HepG2 (cell line): ENCODE measurements around the gene ABI3.

Source experiments
- EP300 ChIP-seq, 3 experiments: sonication (generic) in 1 of 3; formaldehyde crosslinking in 1 of 3; IDR thresholded peaks; 2 replicates each; pipeline versions ENCODE4 v1.5.1 to v1.6.1; 2011 to 2020; ENCODE audit warnings: low read depth in 2 of 3, low read length in 2 of 3, borderline replicate concordance in 1 of 3, improper control_type of control experiment in 1 of 3, mild to moderate bottlenecking in 1 of 3, missing genetic modification reagents in 1 of 3, moderate library complexity in 1 of 3
- HOXA3 ChIP-seq: sonication (generic); formaldehyde crosslinking; IDR thresholded peaks from 2 replicates; pipeline ENCODE4 v1.5.0; 2020; ENCODE audit warnings: missing genetic modification reagents
- JUND ChIP-seq: sonication (generic); formaldehyde crosslinking; IDR thresholded peaks from 2 replicates; pipeline ENCODE4 v1.8.0; 2022; ENCODE audit warnings: mild to moderate bottlenecking, missing genetic modification reagents
- MIER3 ChIP-seq: IDR thresholded peaks from 2 replicates; pipeline ENCODE4 v1.6.1; 2016; ENCODE audit warnings: missing compliant biosample characterization, borderline replicate concordance
- MYNN ChIP-seq: sonication (generic); formaldehyde crosslinking; IDR thresholded peaks from 2 replicates; pipeline ENCODE4 v1.4.0; 2020; ENCODE audit warnings: mild to moderate bottlenecking, low read depth, missing genetic modification reagents
- TAF1 ChIP-seq: sonication (generic); formaldehyde crosslinking; IDR thresholded peaks from 2 replicates; pipeline ENCODE4 v1.4.0; 2020; ENCODE audit warnings: missing genetic modification reagents
- YY1 ChIP-seq: IDR thresholded peaks from 2 replicates; pipeline ENCODE4 v1.6.1; 2011; ENCODE audit warnings: low read length, low read depth, moderate library complexity, mild to moderate bottlenecking; ENCODE audit not compliant: insufficient read depth, insufficient replicate concordance
- ZNF225 ChIP-seq: sonication (generic); formaldehyde crosslinking; IDR thresholded peaks from 2 replicates; pipeline ENCODE4 v1.4.0; 2020; ENCODE audit warnings: mild to moderate bottlenecking, missing genetic modification reagents
- ZNF607 ChIP-seq: sonication (generic); formaldehyde crosslinking; IDR thresholded peaks from 2 replicates; pipeline ENCODE4 v1.5.1; 2020; ENCODE audit warnings: missing genetic modification reagents, mild to moderate bottlenecking, borderline replicate concordance
- TF ChIP-seq, protein P1 (sequence below): sonication (generic); formaldehyde crosslinking; IDR thresholded peaks from 2 replicates; pipeline ENCODE4 v1.5.0; 2020; ENCODE audit warnings: mild to moderate bottlenecking, missing genetic modification reagents, moderate library complexity
- TF ChIP-seq, protein P2 (sequence below), 2 experiments: IDR thresholded peaks; 2 replicates each; pipeline ENCODE4 v1.6.1; 2011 to 2012; ENCODE audit warnings: low read length in 2 of 2, borderline replicate concordance in 1 of 2, low read depth in 1 of 2, mild to moderate bottlenecking in 1 of 2, moderate library complexity in 1 of 2

DNA sequence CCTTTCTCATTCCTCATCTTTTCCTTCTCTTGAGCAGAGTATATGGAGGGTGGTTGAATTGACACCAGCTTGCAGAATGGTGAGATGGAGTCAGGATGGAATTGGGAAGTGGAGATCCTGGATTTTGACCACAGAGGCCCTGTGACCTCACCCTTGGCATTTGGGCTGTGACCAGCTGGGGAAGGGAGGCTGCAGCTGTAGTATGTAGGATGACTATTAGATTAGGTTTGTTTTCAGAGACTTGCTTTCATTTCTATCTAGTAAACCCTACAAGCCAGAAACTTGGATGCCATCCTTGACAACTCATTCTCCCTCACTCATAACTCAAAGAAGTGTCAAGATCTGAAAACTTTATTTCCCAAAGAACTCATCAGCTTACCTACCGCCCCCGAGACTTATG, 6.0 kb upstream of the ABI3 start:
- TF ChIP-seq MIER3: no peak
- TF ChIP-seq, protein P1, sequence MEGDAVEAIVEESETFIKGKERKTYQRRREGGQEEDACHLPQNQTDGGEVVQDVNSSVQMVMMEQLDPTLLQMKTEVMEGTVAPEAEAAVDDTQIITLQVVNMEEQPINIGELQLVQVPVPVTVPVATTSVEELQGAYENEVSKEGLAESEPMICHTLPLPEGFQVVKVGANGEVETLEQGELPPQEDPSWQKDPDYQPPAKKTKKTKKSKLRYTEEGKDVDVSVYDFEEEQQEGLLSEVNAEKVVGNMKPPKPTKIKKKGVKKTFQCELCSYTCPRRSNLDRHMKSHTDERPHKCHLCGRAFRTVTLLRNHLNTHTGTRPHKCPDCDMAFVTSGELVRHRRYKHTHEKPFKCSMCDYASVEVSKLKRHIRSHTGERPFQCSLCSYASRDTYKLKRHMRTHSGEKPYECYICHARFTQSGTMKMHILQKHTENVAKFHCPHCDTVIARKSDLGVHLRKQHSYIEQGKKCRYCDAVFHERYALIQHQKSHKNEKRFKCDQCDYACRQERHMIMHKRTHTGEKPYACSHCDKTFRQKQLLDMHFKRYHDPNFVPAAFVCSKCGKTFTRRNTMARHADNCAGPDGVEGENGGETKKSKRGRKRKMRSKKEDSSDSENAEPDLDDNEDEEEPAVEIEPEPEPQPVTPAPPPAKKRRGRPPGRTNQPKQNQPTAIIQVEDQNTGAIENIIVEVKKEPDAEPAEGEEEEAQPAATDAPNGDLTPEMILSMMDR: no peak
- TF ChIP-seq JUND (CRISPR knock-in tag): no peak
- no peak for TF ChIP-seq YY1
- TF ChIP-seq EP300 (IDR thresholded peaks at IDR 0.05; ENCODE audit: low read depth in 2 of 2, low read length in 2 of 2): no peak
- no peak for TF ChIP-seq EP300 (CRISPR knock-in tag; IDR thresholded peaks at IDR 0.05; ENCODE audit: borderline replicate concordance)
- no peak for TF ChIP-seq MYNN
- TF ChIP-seq, protein P2, sequence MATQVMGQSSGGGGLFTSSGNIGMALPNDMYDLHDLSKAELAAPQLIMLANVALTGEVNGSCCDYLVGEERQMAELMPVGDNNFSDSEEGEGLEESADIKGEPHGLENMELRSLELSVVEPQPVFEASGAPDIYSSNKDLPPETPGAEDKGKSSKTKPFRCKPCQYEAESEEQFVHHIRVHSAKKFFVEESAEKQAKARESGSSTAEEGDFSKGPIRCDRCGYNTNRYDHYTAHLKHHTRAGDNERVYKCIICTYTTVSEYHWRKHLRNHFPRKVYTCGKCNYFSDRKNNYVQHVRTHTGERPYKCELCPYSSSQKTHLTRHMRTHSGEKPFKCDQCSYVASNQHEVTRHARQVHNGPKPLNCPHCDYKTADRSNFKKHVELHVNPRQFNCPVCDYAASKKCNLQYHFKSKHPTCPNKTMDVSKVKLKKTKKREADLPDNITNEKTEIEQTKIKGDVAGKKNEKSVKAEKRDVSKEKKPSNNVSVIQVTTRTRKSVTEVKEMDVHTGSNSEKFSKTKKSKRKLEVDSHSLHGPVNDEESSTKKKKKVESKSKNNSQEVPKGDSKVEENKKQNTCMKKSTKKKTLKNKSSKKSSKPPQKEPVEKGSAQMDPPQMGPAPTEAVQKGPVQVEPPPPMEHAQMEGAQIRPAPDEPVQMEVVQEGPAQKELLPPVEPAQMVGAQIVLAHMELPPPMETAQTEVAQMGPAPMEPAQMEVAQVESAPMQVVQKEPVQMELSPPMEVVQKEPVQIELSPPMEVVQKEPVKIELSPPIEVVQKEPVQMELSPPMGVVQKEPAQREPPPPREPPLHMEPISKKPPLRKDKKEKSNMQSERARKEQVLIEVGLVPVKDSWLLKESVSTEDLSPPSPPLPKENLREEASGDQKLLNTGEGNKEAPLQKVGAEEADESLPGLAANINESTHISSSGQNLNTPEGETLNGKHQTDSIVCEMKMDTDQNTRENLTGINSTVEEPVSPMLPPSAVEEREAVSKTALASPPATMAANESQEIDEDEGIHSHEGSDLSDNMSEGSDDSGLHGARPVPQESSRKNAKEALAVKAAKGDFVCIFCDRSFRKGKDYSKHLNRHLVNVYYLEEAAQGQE (IDR thresholded peaks at IDR 0.05; ENCODE audit: borderline replicate concordance in 1 of 2, low read depth in 1 of 2, low read length in 2 of 2): no peak
- TF ChIP-seq ZNF607 (CRISPR knock-in tag): no peak
- no peak for TF ChIP-seq TAF1 (CRISPR knock-in tag)
- no peak for TF ChIP-seq ZNF225 (CRISPR knock-in tag)
- TF ChIP-seq HOXA3 (CRISPR knock-in tag): no peak
